Vagina (tissue), 2 donors: ENCODE results near the gene LDLRAD3.

Experiments
- POLR2A ChIP-seq, 2 donors: fragments of 450-650 bp; IDR thresholded peaks; one replicate each; pipeline ENCODE4 v1.6.1; 2017; ENCODE audit warnings: antibody characterized with exemption in 2 of 2, mild to moderate bottlenecking in 2 of 2, moderate library complexity in 2 of 2
- POLR2AphosphoS5 ChIP-seq, 2 donors: sonication (generic); formaldehyde crosslinking; IDR thresholded peaks; one replicate each; pipeline ENCODE4 v1.9.0; 2017; ENCODE audit warnings: antibody characterized with exemption in 2 of 2, mild to moderate bottlenecking in 2 of 2, low read depth in 1 of 2; ENCODE audit not compliant: insufficient read depth in 1 of 2
- TF ChIP-seq, protein P1 (sequence below), 3 experiments: fragments of 450-650 bp in 2 of 3; fragments of 200-600 bp in 1 of 3; sonication (generic) in 1 of 3; IDR thresholded peaks; one replicate each; pipeline ENCODE4 v1.5.1; 2017 to 2019; ENCODE audit warnings: antibody characterized with exemption in 3 of 3, mild to moderate bottlenecking in 2 of 3, moderate library complexity in 2 of 3

DNA sequence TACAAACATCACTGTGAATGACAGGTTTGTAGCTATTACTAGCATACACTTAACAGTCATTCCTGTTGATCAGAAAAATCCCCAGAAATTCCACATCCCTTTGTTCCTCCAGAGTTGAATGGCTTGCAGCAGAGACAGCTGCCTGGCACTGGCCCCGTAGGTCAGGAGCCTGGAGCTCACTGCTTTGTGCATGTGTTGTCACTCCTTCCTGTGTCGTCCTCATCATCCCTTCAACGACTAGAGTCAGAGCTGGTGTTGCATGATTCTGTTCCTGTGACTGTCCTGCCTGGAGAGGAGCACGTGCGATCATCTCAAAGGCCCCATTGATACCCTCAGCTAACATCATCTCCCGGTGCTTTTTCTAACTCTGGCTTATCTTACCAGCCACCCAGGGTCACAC lies 58.3 kb downstream of the LDLRAD3 start:
- TF ChIP-seq, protein P1, sequence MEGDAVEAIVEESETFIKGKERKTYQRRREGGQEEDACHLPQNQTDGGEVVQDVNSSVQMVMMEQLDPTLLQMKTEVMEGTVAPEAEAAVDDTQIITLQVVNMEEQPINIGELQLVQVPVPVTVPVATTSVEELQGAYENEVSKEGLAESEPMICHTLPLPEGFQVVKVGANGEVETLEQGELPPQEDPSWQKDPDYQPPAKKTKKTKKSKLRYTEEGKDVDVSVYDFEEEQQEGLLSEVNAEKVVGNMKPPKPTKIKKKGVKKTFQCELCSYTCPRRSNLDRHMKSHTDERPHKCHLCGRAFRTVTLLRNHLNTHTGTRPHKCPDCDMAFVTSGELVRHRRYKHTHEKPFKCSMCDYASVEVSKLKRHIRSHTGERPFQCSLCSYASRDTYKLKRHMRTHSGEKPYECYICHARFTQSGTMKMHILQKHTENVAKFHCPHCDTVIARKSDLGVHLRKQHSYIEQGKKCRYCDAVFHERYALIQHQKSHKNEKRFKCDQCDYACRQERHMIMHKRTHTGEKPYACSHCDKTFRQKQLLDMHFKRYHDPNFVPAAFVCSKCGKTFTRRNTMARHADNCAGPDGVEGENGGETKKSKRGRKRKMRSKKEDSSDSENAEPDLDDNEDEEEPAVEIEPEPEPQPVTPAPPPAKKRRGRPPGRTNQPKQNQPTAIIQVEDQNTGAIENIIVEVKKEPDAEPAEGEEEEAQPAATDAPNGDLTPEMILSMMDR (IDR thresholded peaks at IDR 0.05), result no peak
- TF ChIP-seq POLR2AphosphoS5 (IDR thresholded peaks at IDR 0.05; ENCODE audit: insufficient read depth in 1 of 2, low read depth in 1 of 2) (no peak), POLR2A (IDR thresholded peaks at IDR 0.05) (no peak)
